Stimulated activated CD8-positive, alpha-beta memory T cell treated with anti-CD3 and anti-CD28 coated beads, Interleukin-7, amount 100 ng/mL, for 1 hour (primary cell): Measurements from ENCODE around the gene DGCR8.
A peak's percentile ranks its signal among the peaks of the same experiment; 100 is the strongest.
"Not testable (repeated sequence)": the region's sequence is repeated elsewhere in the genome, so short reads cannot be mapped to it uniquely, and the experiment has no call there.

Experiments used
- DNase-seq, 2 donors: peaks; one replicate each; pipeline ENCODE4 v3.0.0-alpha.2; 2020; ENCODE audit warnings: low read depth in 2 of 2

The DGCR8 gene

DNA sequence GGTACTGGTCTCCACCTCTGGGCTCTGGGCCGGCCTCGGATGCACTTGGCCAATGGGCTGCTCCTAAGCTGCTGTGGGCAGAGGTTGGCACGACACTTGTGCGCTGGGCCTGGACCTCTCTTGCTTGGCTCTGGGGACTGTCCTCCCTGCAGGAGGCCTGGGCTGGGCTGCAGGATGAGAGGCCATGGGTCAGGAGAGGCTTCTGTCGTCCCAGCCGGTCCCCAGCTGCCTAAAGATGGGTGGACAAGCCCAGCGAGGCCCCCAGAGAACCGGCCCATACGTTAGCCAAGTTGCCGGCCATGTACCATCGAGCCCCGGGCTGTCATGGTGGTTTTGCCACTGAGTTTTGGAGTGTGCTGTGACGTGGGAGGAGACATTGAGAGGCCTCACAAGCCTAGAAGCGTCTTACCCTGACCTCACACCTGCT is 72.4 kb downstream of the DGCR8 start:
- no peak for DNase-seq

DNA sequence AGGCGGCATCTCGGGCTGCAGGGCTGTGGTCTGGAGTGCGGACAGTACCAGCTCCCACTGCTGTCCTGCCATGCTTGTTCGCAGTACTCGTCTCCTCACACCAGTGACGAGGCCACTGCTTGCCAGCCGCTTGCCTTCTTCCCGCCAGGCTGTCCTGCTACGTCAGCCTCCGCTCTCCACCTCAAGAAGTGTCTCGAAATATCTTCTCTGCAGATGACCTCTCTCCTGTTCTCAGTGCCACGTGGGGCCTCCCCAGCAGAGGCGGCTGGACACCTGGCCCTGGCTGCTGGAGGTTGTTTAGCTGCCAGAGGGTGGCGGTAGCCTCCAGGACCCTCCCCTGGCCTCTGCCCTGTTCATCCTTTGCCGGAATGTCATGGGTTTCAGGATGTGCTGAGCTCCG is 73.9 kb downstream of the DGCR8 start:
- no peak for DNase-seq

DNA sequence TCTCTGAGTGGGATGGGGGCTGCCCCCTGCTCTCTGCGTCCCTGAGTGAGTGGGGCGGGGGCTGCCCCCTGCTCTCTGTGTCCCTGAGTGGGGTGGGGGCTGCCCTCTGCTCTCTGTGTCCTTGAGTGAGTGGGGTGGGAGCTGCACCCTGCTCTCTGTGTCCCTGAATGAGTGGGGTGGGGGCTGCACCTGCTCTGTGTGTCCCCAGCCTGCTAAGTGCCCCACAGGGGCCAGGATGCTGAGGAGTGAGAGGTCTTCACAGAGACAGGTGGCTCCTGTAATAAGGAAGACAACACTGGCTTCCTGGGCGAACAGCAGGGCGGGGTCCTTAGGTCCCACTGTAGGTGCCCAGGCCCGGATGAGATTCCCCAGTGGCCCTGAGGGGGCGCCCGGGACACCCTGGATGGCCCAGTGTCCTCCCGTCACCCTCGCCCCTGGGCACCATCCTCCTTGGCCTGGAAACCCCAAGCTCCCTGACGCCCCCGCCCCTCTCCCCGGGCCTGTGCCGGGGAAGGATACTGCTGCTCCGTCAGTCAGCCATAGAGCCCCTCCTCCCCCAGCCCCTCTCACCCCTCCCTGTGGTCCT is 74.7 kb downstream of the DGCR8 start:
- no peak for DNase-seq

DNA sequence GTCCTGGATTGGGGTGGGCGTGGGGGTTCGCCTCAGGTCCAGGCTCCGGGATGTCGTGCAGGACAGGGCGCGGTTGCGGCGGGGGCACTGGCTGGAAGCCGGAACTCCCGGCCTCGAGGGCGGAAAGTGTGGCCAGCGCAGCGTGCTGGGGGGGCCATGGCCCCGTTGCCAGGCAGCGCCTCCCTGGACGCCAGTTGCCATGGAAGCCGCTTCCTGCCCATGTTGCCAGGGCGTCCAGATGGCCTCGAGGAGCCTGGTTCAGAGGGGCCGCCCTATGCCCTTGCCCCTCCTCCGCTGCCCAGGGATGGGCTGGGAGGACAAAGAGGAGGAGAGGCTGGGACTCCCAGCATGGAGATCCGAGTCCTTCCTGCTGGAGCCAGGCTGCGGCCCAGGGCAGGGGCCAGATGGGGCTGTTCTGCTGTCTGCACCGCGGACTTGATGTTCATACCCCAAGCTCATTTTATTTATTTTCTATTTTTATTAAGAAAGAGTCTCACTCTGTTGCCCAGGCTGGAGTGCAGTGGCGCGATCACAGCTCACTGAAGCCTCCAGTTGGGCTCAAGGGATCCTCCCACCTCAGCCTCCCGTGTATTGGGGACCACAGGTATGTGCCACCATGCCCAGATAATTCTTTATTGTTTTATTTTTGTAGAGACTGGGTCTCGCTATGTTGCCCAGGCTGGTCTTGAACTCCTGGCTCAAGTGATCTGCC is 75.4 kb downstream of the DGCR8 start:
- DNase-seq: no peak

DNA sequence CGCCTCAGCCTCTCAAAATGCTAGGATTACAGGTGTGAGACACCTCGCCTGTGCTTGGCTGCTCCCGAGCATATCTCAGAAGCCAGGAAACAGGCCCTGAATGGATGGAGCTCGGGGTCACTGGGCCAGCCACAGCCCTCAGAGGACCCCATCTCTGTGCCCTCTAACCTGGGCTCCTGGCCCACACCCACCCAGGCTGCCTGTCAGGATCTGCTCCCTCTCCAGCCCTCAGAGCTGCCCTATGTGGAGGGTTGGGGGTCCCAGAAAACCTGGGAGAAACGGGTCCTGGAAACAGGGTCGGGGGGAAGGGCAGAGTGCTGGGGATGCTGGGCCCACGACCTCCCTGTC is 76.0 kb downstream of the DGCR8 start:
- DNase-seq: no peak

DNA sequence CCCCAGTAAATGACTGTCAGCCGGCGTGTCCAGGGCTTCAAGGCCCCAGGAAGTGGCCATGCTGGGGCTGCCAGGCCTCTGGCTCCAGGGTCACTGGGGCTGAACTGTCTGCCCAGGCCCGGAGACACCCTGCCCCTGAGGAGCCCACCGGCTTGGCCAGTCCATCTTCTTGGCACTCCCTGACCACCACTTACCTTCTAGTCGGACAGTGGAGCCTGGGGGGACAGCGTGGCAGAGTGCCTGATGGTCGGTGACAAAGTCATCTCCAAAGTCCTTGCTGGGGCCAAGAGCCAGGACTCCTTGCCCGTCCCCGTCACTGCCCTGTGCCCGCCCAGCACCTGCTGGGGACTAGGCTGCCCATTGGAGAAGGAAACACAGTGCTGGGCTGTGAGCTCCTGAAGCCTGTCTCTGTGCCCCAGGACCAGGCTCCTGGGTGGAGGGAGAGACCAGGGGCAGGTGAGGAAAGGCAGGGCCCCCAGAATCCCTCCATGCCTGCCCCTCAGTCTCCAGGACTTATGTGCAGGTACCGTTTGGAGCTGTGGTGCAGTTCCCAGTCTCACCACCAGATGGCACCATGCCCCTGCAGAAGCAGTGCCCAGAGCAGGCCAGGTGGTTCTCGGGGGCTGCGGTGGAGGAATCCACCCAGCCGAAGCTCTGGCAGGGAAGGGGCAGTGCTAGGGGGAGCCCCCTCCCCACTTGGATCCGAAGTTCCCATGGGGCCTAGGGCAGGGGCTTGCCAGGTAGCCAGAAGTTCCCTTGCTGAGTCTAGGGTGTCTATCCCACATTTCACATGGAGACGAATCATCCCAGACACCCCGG is 76.8 kb downstream of the DGCR8 start:
- DNase-seq: peak; percentile 85 to 96

DNA sequence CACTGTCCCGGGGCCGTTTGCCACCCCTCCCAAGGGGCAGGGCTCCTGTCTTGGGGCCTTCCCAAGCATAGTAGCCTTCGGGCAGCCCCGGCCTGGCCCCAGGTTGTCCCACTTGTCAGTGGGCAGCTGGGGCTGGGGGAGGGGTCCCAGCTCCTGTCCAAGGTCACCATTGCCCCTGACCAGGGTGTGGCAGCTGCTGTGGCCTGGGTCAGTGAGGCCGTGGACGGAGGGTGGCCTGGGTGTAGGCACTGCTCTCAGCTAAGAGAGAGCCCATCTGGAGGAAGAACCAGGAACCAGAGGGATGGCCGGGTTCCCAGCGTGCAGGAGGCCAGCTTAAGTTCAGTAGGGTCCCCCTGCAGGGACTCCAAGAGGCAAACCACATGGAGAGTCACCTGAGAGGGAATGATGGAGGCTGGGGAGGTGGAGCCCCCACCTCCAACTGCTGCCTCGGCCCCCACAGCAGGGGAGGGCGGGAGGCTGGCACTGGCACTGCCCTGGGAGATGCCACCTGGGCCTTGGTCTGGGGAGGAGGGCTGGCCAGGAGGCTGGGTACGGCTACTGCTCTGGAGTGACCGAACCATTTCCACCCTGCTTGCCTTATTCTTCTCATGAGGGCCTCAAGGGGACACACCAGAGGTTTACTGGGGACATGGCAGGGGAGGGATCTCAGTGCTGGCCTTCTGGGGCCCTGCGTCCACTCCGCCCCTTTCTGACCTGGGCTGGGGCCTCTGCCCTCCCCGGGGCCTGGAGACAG is 77.6 kb downstream of the DGCR8 start:
- DNase-seq: no peak

DNA sequence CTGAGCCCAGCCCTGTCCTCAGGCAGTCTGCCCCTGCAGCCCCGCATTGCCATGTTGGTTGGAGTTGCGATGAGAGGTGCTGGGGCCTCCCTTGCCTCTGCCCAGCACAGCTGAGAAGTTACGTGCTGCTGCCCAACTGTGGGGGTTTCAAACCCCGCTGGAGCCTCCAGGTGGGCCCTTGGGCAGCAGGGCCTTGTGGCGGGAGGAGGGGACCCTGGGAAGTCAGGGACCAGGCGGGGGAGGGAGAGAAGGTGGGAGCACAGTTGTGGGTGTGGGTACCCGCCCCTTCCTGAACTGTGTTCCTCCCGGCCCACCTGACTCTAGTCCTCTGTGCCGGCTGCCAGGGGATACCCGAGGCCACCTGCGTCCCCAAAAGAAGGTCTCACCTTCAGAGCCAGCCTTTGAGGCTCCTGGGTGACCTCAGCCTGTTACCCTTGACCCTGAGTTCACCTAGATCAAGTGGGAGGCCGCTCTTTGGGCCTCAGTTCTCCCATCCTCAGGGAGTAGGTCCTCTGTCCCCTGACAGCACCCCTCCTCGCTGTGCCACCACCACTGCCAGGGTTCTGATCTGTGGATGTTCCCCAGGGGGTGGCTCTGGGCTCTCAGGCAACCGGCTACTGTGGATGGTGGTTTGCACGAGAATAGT is 78.5 kb downstream of the DGCR8 start:
- DNase-seq: no peak

DNA sequence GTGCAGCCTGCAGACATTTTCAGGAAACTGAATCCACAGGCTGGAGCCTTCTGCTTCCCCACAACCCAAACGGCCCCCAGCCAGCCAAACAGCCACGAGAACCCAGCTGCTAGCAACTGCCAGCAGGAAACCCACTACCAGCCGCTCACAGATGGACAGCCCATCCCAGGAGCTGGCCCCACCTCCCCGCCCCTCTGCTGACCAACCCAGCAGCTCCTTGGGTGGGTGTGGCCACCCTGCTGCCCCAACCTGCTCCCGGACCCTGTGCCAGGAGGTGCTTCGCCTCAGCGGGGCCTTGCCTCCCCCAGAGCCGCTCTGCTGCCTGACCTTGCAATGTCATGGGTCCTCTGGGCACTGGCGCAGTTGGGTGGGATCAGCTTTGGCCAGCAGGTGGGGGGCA is 79.0 kb downstream of the DGCR8 start:
- DNase-seq: no peak

DNA sequence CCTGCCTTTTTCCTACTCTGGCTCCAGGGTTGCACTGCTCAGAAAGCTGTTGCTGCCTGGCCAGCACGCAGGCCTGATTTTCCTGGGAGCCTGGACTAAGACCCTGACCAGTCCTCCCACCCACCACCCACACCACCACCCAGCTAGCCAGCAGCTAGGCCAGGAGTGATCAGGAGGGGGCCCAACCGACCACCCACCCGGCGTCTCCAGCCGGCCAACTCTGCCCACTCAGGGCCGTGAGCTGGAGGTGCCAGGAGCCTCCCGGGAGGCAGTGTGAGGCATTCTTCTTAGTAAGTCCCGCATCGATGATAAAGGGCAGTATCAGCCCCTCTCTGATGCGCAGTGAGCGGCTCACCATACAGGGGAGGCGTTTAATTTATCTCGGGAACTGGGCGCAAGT is 79.5 kb downstream of the DGCR8 start:
- not testable (repeated sequence) for DNase-seq

DNA sequence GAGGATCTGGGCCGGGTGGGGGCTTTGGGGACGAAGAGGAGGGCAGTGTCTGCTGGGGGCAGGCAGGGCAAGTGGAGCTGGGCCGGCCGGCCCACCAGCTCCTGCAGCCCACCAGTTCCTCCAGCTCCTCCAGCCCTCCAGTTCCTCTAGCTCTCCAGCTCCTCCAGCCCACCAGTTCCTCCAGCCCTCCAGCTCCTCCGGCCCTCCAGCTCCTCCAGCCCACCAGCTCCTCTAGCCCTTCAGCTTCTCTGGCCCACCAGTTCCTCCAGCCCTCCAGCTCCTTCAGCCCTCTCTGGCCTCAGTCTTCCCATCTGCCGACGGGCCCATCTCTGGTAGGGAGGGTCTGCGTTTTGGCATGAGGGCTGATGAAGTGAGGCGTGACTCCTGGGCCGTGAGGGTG is 80.0 kb downstream of the DGCR8 start:
- no peak for DNase-seq
